ENCODE measurements around the gene RAB25.

Gene RAB25

DNA sequence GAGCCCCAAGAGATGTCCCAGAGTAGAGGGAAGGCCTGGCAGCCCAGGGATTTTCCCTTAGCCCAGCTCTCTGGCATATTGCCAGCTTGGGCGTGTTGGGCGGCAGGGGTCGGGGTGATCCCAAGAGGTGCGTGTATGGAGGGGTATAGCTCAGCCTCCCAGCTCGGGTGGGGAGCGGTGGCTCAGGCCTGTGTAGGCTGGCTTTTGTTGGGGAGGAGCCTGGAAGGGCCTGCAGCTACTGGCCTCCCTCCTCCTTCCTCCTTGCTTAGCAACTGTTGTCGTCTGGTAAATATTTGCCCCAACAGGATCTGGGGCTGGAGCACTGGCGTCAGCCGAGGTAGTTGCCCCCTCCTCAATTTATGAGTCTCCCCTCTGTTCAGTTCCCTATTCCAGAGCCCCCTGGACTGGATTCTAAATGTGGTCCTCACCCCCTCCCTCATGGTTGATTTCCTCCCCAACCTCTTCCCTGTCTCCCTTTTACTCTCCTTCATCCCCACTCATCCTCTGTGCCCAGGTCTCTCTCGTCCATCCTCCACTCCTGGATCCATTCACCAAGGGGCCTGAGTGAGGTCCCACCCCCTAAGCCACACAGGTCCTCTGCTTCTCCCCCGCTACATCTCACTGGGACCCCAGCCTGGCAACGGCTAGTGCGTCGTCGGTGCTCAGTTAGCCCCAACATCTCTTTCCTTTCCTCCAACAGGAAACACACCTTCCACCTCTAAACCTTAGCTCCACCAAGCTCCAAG, 43.3 kb downstream of the RAB25 start:
- DNase-seq, result peak; percentile 88

DNA sequence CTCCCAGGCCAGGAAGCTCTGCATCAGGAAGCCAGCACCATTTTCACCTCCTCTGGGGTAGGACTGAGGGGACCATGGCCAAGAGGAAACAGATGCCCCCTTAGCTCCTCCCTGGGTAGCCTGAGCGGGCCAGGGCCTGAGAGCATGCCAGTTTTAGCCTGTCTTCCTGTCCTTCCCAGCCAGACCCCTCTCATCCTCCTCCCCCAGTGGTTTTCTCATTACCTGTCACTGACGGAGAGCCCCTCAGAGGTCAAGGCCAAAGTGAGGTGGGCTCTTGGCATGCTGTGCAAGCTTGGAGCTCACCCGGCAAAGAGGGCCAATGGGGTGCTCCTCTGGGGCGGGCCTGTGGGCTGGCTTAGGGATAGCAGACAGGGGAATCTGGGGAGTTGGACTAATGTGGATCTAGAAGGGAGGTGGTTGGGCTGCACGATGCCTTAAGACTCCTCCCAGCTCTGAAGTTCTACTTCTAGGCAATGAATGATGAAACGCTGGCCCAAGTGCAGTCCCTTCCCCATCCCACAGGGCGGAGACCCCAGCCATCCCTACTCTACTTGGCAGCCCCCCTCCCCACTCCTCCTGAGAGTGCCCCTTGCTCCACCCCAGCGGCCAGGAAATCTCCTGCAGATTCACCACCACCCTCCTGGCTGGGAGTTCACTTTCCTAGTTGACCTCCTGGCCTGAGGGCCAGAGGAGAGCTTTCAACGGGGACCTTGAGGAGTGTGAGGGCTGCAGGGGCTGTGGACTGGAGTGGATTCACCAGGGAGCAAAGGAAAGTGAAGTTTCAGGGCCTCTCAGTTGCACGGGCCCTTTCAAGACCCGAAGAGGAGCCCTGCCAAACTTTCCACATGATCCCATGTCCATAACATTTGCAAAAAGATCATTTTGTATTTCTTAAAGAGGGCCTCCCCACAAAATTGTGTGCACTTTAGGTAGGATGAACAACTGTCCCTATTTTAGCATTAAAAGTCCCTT, 44.2 kb downstream of the RAB25 start:
- peak in 1 of 2 donors; percentile 38 for DNase-seq

DNA sequence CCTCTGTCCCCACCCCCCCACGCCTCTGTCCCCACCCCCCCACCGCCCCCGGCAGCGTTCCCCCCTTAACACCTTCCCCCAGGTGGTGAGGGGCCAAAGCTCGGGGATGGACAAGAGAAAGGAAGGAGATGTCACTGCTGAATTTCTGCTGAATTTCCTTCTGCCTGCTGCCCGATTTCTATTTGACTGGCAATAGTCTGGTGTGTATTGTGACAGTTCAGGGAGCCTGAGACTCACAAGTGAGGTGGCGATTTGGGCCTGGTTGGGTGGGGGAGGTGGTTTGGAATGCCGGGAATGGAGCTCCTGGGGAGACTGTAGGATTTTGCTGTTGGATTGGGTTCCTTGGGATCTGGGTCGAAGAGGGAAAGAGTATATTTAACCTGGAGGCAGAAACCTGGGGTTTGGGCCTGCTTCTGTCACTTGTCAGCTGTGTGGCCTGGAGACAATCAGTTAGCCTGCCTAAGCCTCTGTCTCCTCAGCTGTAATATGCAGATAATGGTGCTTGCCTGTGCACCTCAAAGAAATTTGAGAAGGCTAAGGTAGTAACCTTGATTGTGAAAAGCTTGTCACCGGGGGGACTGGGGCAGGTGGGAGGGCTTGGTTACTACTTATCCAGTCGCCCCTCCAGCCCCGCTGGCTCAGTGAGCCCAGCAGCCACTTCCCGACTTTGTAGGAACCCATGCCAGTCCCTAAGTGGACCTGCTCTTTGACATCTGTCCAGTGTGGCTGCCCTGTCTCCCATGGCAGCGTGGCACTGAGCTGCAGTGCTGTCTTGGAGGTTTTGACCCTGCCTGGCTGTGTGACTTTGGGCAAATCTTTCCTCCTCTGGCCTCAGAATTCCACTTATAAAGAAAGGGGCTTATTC, 45.9 kb downstream of the RAB25 start:
- no peak for DNase-seq

DNA sequence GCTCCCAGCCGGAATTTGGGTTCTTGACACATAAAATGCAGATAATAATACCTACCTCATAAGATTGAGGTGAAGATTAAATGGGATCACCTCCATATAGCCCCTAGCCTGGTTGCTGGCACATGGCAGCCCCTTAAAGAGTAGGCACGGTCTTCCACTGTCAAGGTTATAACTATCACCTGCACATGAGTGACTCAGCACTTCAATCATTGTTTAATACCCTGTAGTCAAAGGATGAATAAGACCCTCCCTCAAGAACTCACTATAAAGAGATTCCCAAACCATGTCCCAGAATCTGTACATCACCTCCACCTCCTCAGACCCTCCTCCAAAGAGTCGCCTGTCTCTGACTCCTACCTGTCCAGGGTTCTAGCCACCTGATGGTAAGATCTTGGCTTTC, 47.1 kb downstream of the RAB25 start:
- DNase-seq, result no peak

DNA sequence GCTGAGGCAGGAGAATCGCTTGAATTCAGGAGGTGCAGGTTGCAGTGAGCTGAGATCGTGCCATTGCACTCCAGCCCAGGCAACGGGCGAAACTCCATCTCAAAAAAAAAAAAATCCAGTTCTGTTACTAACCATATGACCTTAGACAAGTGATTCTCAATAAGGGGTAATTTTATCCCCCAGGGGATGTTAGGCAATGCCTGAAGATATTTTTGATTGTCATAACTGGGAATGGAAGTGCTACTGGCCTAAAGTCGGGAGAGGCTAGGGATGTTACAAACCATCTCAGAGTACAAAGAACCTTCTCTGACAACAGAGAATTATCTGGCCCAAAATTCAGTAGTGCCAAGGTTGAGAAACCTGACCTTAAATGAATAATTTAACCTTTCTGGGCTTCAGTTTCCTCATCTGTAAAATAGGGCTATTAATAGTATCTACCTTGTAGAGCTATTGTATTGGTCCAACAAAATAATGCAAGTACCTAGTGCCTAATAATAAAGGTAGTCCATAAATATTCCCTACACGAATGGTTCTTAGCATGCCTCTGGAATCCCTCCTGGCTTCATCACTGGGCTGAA, 47.8 kb downstream of the RAB25 start:
- DNase-seq, result no peak

DNA sequence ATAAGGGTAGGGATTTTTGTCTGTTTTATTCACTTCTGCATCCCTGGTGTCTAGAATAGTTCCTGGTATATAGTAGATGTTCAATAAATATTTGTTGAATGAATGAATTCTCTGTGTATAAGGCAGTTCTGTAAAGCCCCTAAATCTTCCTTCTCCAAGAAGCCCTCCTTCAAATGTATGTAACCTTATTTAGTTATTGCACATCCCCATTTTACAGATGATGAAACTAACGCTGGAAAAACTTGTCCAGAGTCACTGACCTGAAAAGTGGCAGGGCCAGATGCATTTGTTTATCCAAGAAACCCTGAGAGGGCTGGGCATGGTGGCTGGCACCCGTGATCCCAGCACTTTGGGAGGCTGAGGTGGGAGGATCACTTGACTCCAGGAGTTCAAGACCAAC, 49.3 kb downstream of the RAB25 start:
- no peak for DNase-seq

DNA sequence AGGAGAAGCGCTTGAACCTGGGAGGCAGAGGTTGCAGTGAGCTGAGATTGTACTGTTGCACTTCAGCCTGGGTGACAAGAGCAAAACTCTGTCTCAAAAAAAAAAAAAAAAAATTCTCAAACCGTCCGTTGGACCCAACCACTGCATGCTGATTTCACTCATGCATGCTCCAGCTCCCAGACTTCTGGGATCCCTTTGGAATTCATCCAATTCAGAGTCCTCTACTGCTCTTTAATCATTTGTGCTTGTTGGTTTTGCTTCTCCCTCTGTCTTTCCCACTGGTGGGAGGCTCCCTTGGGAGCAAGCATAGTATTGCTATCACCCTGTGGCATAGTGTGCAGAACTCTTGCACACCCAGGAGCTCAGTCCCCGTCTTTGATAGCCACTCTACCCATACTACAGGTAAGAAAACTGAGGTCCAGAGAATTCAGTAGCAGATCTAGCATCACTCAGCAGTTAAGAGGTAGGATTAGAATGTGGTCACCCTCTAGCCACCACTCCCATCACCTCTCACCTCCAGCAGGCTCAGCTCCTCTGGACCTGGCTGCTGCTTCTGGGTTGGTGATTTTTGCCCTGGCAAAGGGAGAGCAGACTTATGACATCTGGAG, 50.5 kb downstream of the RAB25 start:
- DNase-seq, result no peak

DNA sequence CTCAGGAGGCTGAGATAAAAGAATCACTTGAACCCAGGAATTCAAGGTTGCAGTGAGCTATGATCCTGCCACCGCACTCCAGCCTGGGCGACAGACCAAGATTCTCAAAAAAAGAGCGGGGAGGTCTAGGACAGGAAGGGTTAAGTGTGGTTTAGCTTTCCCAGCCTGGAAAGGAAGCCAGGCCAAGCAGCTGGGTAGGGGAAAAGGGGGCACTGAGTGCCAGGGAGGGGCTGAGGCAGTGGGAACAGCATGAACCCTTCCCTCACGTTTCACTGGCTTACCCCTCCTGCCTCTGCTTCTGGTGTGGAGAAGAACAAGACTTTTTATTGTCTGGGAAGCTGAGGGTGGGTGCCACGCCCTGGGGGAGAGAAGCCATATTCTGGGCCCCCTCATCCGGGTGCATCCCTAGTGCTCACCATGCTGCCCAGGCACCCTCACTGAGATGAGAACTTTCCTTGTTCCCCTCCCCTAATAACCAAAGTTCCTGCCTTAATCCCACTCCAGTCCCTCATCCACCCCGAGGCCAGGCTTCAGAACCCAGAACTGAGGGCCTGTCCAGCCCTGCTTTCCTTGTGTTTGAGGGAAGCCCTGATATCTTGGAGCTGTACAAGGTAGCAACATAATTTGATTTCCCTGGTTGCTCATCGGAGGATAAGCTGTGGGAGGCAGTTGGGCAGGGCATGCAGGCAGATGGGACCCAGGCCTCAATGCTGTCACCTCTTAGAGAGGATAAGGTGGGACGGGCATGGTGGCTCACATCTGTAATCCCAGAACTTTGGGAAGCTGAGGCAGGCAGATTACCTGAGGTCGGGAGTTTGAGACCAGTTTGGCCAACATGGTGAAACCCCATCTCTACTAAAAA, 51.5 kb downstream of the RAB25 start:
- DNase-seq, result no peak

DNA sequence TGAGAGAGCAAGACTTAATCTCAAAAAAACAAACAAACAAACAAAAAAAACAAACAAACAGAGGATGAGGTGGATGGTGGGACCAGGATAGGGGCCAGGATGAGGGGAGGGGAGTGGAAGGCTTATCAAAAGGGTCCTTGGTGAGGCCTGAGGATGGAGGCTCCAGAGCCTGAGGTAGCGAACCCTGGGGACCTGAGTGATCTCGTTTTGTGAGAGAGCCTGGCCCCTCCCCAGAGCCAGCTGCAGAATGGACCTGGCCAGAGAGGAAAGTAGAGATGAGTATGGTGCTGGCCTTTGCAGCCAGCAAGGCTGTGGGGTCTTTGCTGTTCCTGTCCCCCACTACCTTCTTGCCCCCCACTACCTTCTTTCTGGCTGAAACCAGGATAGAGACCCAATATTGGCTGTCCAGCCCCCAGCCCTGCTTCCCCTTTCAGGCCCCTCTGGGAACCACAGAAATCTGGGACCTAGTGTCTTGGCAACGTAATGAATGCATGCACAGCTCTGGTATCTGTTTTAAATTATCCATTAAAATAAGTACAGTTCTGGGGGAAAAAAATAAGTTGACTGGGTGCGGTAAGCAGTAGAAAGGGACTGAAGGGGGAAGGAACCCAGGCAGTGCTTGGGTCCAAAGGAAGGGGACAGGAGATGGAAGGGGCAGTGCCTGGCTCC, 52.5 kb downstream of the RAB25 start:
- DNase-seq, result no peak

DNA sequence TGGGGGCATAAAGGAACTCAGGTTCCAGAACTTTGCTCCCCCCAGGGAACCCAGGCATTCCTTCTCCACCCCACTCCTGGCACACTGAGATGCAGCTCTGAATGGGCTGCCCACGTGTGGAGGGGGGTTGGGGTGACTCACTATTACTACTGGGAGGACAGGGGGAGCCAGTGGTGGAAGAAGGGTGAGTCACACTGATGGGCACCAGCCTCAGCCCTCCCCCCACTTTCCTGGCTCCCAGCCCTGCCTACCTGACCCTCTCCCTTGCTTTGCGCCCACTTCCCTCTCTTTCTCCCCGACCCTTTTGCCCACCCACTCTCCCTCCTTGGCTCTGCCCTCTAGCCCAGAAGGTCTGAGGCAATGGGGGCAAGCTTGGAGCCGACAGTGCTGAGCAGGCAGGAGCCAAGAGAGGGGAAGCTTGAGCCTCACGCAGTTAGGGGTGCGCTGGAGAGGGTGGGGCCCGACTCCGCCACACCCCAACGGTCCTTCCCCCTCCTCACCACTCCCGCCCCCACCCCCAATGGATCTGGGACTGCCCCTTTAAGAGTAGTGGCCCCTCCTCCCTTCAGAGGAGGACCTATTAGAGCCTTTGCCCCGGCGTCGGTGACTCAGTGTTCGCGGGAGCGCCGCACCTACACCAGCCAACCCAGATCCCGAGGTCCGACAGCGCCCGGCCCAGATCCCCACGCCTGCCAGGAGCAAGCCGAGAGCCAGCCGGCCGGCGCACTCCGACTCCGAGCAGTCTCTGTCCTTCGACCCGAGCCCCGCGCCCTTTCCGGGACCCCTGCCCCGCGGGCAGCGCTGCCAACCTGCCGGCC, 53.4 kb downstream of the RAB25 start, which contains the start of gene LMNA:
TSS of gene LMNA (plus strand) at position 611 of the 818 bp plus-strand sequence. CDS start 208 bp downstream, outside the sequence.
- DNase-seq, result peak; percentile 85 to 87

DNA sequence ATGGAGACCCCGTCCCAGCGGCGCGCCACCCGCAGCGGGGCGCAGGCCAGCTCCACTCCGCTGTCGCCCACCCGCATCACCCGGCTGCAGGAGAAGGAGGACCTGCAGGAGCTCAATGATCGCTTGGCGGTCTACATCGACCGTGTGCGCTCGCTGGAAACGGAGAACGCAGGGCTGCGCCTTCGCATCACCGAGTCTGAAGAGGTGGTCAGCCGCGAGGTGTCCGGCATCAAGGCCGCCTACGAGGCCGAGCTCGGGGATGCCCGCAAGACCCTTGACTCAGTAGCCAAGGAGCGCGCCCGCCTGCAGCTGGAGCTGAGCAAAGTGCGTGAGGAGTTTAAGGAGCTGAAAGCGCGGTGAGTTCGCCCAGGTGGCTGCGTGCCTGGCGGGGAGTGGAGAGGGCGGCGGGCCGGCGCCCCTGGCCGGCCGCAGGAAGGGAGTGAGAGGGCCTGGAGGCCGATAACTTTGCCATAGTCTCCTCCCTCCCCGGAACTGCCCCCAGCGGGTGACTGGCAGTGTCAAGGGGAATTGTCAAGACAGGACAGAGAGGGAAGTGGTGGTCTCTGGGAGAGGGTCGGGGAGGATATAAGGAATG, 54.1 kb downstream of the RAB25 start:
- no peak for DNase-seq

DNA sequence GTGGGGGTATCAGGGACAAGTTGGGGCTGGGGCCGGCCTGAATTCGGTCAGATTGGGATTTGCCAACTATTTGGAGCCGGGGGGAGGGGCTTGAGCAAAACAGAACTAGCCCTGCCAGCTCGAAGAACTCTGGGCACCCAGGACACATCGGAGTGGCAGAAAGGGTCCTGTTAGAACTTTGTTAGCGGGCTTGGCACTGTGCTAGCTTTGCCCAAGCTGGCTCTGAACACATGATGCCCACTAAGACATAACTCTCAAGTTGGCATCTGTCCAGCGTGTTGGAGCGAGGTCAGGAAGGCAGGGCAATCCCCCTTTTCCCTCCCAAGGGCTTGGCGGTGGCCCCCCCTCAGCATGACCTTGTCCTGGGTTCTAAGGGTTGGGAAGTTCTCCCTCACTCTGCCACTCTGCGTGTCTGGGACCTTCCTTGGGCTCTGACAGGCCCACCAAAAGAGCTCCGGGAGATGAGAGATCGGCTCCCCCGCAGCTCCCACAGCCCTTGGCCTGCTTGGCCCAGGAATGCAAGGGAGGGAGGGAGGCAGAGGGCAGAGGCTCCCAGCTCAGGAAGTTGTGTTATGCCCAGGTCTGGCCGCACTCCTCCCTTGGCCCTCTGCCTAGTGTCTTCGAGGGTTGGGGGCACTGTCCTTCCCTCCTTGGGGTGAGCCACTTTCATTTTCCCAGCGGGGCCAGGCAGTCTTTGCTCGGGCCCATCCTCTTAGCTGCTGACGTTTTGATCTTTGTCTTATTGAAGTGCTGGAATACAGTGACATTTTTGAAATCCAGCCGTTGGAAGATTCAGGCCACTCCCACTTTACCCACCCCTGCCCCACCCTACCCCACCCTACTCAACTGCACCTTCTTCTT, 54.8 kb downstream of the RAB25 start:
- peak; percentile 30 to 44 for DNase-seq

DNA sequence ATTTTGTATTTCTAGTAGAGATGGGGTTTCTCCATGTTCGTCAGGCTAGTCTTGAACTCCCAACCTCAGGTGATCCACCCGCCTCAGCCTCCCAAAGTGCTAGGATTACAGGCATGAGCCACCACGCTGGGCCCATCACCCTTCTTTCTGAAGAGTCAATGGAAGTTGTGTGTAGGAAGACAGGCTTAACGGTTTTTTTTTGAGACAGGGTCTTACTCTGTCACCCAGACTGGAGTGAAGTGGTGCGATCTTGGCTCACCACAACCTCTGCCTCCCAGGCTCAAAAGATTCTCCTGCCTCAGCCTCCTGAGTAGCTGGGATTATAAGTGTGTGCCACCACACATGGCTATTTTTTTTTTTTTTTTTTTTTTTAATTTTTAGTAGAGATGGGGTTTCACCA, 55.8 kb downstream of the RAB25 start:
- DNase-seq, result peak in 1 of 2 donors; percentile 34

DNA sequence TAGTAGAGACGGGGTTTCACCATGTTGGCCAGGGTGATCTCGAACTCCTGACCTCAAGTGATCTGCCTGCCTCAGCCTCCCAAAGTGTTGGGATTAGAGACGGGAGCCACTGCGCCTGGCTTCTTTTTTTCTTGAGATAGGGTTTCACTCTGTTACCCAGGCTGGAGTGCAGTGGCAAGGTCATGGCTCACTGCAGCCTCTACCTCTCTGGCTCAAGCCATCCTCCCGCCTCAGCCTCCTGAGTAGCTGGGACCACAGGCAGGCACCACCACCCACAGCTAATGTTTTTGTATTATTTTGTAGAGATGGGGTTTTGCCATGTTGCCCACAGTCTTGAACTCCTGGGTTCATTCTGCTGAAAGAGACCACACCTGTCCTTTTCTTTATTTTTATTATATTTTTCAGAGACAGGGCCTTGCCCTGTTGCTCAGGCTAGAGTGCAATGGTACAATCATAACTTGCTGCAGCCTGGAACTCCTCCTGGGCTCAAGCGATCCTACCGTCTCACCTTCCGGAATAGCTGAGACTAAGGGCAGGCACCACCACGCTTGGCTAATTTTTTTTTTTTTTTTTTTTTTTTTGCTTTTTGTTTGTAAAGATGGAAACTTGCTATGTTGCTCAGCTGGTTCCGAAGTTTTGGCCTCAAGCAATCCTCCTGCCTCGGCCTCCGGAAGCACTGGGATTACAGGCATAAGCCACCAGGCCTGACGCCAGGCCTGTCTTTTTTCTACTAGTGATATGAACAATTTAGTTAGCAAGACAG, 56.6 kb downstream of the RAB25 start:
- DNase-seq, result peak; percentile 9 to 31

DNA sequence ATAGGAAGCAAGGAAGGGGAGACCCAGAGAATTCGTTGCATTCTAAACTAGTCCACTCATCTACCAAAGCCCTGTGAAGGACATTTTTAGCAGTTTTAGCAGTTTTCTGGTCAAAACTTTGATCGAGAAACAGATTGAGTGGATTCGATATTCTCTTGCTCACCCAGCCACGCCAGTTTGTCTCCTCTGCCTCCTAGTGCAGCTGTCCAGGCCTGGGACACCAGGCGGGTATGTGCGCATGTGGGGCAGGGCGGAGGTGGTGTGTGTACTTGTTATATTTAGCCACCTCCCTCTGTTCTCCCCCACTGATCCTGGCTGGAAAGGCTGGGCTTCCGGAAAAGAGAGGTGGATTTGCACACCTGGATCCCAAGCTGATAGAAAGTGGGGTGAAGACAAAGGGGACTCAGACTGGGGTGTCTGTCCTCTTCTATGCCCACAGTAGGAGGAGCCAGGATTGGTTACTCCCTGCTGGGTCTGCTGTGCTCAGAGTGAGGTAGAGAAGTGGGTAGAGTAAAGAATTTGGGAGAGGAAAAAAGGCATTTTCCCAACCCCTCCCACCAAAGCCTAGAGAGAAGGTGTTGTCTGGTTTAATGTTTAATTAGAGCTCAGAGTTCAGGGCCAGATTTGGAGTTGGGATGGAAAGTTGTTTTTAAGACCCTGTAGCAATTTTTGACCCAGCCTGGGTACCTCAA, 57.4 kb downstream of the RAB25 start:
- DNase-seq, result peak; percentile 13 to 37

DNA sequence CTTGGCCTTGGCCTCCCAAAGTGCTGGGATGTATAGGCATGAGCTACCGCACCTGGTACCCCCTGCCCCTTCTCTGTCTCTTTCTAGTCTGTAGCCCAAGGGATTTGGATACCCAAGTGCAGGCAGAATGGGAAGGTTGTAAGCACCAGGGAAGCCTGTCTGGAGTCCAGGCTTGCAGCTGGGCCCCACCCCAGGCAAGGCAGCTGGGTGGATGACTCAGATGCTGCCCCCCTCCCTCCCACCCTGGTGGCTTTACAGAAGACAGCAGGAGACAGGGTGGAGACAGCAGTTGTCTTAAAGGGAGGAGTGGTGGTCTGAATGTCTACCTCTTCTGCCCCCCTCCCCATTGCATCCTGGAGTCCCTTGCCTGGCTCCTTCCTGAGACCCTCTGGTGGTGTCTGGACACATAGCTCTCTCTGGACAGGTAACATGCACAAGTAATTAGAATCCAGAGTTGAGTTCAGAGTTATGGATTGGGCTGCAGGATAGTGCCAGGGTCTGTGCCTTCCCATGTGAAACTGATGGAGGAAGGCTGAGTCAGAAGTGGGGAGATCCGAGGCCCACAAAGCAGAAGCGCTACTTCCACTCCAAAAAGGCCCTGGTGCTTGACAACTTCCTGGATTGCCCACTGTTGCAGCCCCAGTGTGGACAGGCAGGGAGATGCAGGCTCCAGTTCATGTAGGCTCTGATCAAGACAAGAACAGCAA, 58.7 kb downstream of the RAB25 start:
- DNase-seq, result peak; percentile 46 to 72
